Mesendoderm (in vitro differentiated cells): Measurements from ENCODE around the gene GRM7.
A peak's percentile ranks its signal among the peaks of the same experiment; 100 is the strongest.

ENCODE experiments used
- DNase-seq: peaks from one replicate; pipeline ENCODE4 v3.0.0; 2013
- H2AK5ac ChIP-seq: 2 replicates; pipeline ENCODE4 v1.6.1; 2013; ENCODE audit warnings: low read length, inconsistent platforms
- H2BK120ac ChIP-seq: 2 replicates; pipeline ENCODE4 v1.6.1; 2013; ENCODE audit warnings: low read depth, mild to moderate bottlenecking, low read length, moderate library complexity, mixed read lengths
- H2BK15ac ChIP-seq: replicated peaks from 2 replicates; pipeline ENCODE4 v1.6.1; 2013; ENCODE audit warnings: low read depth, mild to moderate bottlenecking, moderate library complexity
- H2BK5ac ChIP-seq: 2 replicates; pipeline ENCODE4 v1.6.1; 2013; ENCODE audit warnings: low read length, inconsistent platforms
- H3K18ac ChIP-seq: 2 replicates; pipeline ENCODE4 v1.6.1; 2013; ENCODE audit warnings: mild to moderate bottlenecking, low read length, mixed read lengths
- H3K23ac ChIP-seq: one replicate; pipeline ENCODE4 v1.6.1; 2013; ENCODE audit warnings: low read length
- H3K27ac ChIP-seq: 2 replicates; pipeline ENCODE4 v1.5.1; 2013; ENCODE audit warnings: low read depth, mild to moderate bottlenecking, inconsistent platforms, low read length, moderate library complexity
- H3K27me3 ChIP-seq: 2 replicates; pipeline ENCODE4 v1.6.1; 2013; ENCODE audit warnings: low read length, control low read depth, mild to moderate bottlenecking, inconsistent platforms; ENCODE audit not compliant: insufficient read depth, poor library complexity
- H3K36me3 ChIP-seq: 2 replicates; pipeline ENCODE4 v1.6.1; 2013; ENCODE audit warnings: low read length, inconsistent platforms; ENCODE audit not compliant: control insufficient read depth, insufficient read depth
- H3K4ac ChIP-seq: one replicate; pipeline ENCODE4 v1.6.1; 2013; ENCODE audit warnings: low read depth, mild to moderate bottlenecking, low read length, moderate library complexity
- H3K4me1 ChIP-seq: 2 replicates; pipeline ENCODE4 v1.6.1; 2013; ENCODE audit warnings: low read depth, low read length, inconsistent platforms; ENCODE audit not compliant: control insufficient read depth
- H3K4me2 ChIP-seq: 2 replicates; pipeline ENCODE4 v1.6.1; 2013; ENCODE audit warnings: low read length
- H3K4me3 ChIP-seq: 2 replicates; pipeline ENCODE4 v1.5.1; 2013; ENCODE audit warnings: mild to moderate bottlenecking, low read length
- H3K56ac ChIP-seq: one replicate; pipeline ENCODE4 v1.6.1; 2013; ENCODE audit warnings: low read length
- H3K79me1 ChIP-seq: 2 replicates; pipeline ENCODE4 v1.6.1; 2013; ENCODE audit warnings: low read length, inconsistent platforms
- H3K79me2 ChIP-seq: 2 replicates; pipeline ENCODE4 v1.6.1; 2013; ENCODE audit warnings: mild to moderate bottlenecking, low read length; ENCODE audit not compliant: control insufficient read depth, insufficient read depth
- H3K9ac ChIP-seq: 2 replicates; pipeline ENCODE4 v1.6.1; 2013; ENCODE audit warnings: low read length, inconsistent platforms
- H4K5ac ChIP-seq: one replicate; pipeline ENCODE4 v1.6.1; 2013; ENCODE audit warnings: low read length
- H4K8ac ChIP-seq: one replicate; pipeline ENCODE4 v1.6.1; 2013; ENCODE audit warnings: low read depth, mild to moderate bottlenecking, control low read depth, low read length, moderate library complexity
- WGBS: extraction: QIAGEN DNeasy Blood & Tissue Kit; methylation state at CpG from one replicate; pipeline ENCODE4 v1.1.7; 2013; ENCODE audit warnings: low lambda C conversion rate, missing lambda C conversion rate; ENCODE audit not compliant: insufficient coverage; ENCODE audit errors: extremely low coverage; 5-methylcytosine and 5-hydroxymethylcytosine counted together

Gene GRM7

DNA sequence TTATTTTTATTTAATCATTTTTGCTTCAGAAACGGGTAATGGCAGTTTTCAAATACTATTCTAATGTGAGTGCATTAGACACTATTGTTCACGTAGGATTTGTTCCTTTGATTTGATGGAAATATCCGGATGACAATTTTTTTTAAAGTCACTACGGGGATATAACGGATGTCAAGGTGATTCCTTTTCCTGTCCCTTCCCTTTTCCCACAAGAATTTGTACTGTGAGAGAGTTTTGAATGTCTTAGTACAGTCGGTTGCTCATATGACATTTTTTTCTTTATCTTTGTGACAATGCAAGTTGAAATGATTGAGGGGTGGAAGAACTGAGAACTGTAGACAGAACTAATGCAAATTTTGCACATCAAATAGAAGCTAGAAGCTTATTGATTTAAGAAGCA lies 209.5 kb downstream of the GRM7 start:
- H2AK5ac ChIP-seq = no peak overlapping the region
- H3K4me1 ChIP-seq = no peaks in the 10 kb centered on the region
- H3K9ac ChIP-seq = no peak overlapping the region
- H3K27me3 ChIP-seq = no peaks in the 10 kb centered on the region
- no peak overlapping the region for H3K4me2 ChIP-seq
- H2BK120ac ChIP-seq = no peak overlapping the region
- H3K79me1 ChIP-seq = no peaks in the 10 kb centered on the region
- no peak overlapping the region for H4K5ac ChIP-seq
- no peak overlapping the region for H3K23ac ChIP-seq
- H2BK5ac ChIP-seq = no peak overlapping the region
- H3K79me2 ChIP-seq = no peaks in the 10 kb centered on the region
- no peak overlapping the region for H3K27ac ChIP-seq
- H3K56ac ChIP-seq = no peak overlapping the region
- no peak overlapping the region for H3K4me3 ChIP-seq
- H3K4ac ChIP-seq = no peak overlapping the region
- H3K18ac ChIP-seq = no peak overlapping the region
- no peak for DNase-seq
- WGBS = no CpG with 5 or more reads among the region's 6 CpGs
- no peaks in the 10 kb centered on the region for H3K36me3 ChIP-seq
- H4K8ac ChIP-seq = no peak overlapping the region
- H2BK15ac ChIP-seq = no peak overlapping the region

DNA sequence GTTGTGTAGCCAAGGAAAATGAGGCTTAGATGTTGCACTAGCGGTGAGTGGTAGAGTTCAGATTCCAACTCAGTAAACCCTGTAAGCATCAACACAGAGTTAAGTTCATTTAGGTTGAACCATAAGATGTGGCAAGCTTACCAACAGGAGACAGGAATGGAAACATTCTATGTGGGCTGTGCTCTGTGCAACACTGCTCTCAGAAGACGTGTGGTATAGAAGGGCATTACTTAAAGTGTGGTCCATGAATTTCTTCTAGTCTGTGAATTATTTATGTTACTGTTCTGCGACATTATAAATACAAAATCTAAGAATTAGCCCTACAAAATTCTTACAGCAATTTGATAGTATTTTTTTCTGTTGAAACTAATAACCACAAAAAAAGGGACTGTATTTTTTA lies 213.3 kb downstream of the GRM7 start:
- no peak overlapping the region for H3K18ac ChIP-seq
- no peaks in the 10 kb centered on the region for H3K4me1 ChIP-seq
- peak; percentile 22 for DNase-seq
- no peak overlapping the region for H4K8ac ChIP-seq
- H3K79me1 ChIP-seq = no peaks in the 10 kb centered on the region
- no peak overlapping the region for H3K23ac ChIP-seq
- no peaks in the 10 kb centered on the region for H3K36me3 ChIP-seq
- no peak overlapping the region for H3K56ac ChIP-seq
- H3K4me2 ChIP-seq = no peak overlapping the region
- H2BK15ac ChIP-seq = no peak overlapping the region
- H2BK120ac ChIP-seq = no peak overlapping the region
- H3K79me2 ChIP-seq = no peaks in the 10 kb centered on the region
- H3K4me3 ChIP-seq = no peak overlapping the region
- H3K4ac ChIP-seq = no peak overlapping the region
- WGBS = no CpG with 5 or more reads among the region's 3 CpGs
- no peak overlapping the region for H2BK5ac ChIP-seq
- H3K27me3 ChIP-seq = no peaks in the 10 kb centered on the region
- no peak overlapping the region for H3K9ac ChIP-seq
- H3K27ac ChIP-seq = no peak overlapping the region
- no peak overlapping the region for H2AK5ac ChIP-seq
- H4K5ac ChIP-seq = no peak overlapping the region

DNA sequence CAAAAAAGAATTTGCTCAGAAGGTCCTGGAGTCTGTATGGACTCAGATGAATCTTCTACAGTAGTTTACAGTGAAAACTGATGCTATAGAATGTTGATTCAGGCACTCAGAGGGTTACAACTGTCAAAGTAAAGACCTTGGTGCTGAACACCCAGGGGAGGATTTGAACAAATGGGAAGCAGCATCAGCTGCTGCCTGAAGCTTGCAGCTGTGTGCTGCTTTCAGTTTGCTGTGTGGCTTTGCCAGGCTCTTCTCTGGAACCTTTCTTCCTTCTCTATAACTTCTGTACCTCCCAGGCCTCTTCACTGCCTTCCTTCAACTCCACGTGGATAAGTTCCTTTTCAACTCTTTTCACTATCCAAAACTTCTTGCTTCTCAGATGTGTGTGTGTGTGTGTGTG lies 214.2 kb downstream of the GRM7 start:
- Histone ChIP-seq H3K27me3 (no peaks in the 10 kb centered on the region), H3K4ac (no peak overlapping the region), H2BK15ac (no peak overlapping the region), H3K23ac (no peak overlapping the region), H3K79me1 (no peaks in the 10 kb centered on the region), H2AK5ac (no peak overlapping the region), H2BK120ac (no peak overlapping the region), H3K56ac (no peak overlapping the region), H3K9ac (no peak overlapping the region), H3K27ac (no peak overlapping the region), H3K18ac (no peak overlapping the region), H3K36me3 (no peaks in the 10 kb centered on the region), H2BK5ac (no peak overlapping the region), H4K5ac (no peak overlapping the region), H3K4me2 (no peak overlapping the region), H3K4me1 (no peaks in the 10 kb centered on the region), H4K8ac (no peak overlapping the region), H3K79me2 (no peaks in the 10 kb centered on the region), H3K4me3 (no peak overlapping the region)
- no CpG with 5 or more reads among the region's 1 CpG for WGBS
- no peak for DNase-seq

DNA sequence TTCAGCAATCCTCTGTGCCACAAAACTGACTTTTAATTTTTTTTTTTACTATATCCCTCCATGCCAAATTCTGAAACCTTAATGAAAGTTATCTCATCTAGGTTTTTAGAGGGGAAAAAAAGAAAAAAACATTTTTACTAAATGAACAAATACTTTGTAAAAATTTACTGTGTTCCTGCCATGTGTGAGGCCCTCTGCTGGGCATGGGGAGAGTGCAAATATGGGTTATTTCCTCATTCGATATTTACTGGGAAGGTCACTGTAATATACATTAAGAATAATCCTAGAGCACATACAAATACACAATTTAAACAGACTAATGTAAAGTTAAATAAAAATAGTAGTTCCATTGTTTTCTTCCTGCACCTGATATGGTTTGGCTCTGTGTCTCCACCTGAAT lies 215.0 kb downstream of the GRM7 start:
- H3K23ac ChIP-seq = no peak overlapping the region
- no peaks in the 10 kb centered on the region for H3K4me1 ChIP-seq
- no peak for DNase-seq
- no peak overlapping the region for H2AK5ac ChIP-seq
- no peak overlapping the region for H4K8ac ChIP-seq
- H2BK5ac ChIP-seq = no peak overlapping the region
- H3K27me3 ChIP-seq = no peaks in the 10 kb centered on the region
- H2BK15ac ChIP-seq = no peak overlapping the region
- H3K36me3 ChIP-seq = no peaks in the 10 kb centered on the region
- no peak overlapping the region for H3K56ac ChIP-seq
- no peaks in the 10 kb centered on the region for H3K79me2 ChIP-seq
- no peak overlapping the region for H3K18ac ChIP-seq
- no peak overlapping the region for H4K5ac ChIP-seq
- H3K4ac ChIP-seq = no peak overlapping the region
- H3K27ac ChIP-seq = no peak overlapping the region
- no CpG with 5 or more reads among the region's 1 CpG for WGBS
- no peaks in the 10 kb centered on the region for H3K79me1 ChIP-seq
- no peak overlapping the region for H3K4me2 ChIP-seq
- no peak overlapping the region for H3K4me3 ChIP-seq
- H2BK120ac ChIP-seq = no peak overlapping the region
- H3K9ac ChIP-seq = no peak overlapping the region

DNA sequence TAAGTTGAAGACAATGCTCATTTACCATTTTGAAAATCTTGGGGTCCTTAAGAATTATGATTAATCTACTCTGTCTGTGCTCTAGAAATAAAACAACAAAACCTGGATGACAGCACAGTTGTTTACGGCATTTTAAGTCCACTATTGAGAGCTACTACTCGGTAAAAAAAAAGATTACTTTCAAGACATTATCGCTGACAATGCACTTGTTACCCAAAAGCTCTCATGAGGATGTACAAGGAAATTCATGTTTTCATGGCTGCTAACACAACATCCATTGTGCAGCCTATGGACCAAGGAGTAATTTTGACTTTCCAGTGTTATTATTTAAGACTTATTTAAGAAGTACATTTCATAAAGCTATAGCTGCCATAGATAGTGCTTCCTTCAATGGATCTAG lies 221.3 kb downstream of the GRM7 start:
- H3K4me1 ChIP-seq = no peaks in the 10 kb centered on the region
- H3K9ac ChIP-seq = no peak overlapping the region
- no peak overlapping the region for H2BK15ac ChIP-seq
- no peak overlapping the region for H4K8ac ChIP-seq
- no peaks in the 10 kb centered on the region for H3K79me2 ChIP-seq
- H3K4me3 ChIP-seq = no peak overlapping the region
- H3K56ac ChIP-seq = no peak overlapping the region
- H3K79me1 ChIP-seq = no peaks in the 10 kb centered on the region
- H3K27ac ChIP-seq = no peak overlapping the region
- no peak overlapping the region for H4K5ac ChIP-seq
- DNase-seq = no peak
- no peak overlapping the region for H3K18ac ChIP-seq
- H3K4me2 ChIP-seq = no peak overlapping the region
- H3K4ac ChIP-seq = no peak overlapping the region
- H2BK120ac ChIP-seq = no peak overlapping the region
- H3K27me3 ChIP-seq = no peaks in the 10 kb centered on the region
- no peak overlapping the region for H2AK5ac ChIP-seq
- WGBS = no CpG with 5 or more reads among the region's 3 CpGs
- no peak overlapping the region for H2BK5ac ChIP-seq
- H3K36me3 ChIP-seq = no peaks in the 10 kb centered on the region
- H3K23ac ChIP-seq = no peak overlapping the region

DNA sequence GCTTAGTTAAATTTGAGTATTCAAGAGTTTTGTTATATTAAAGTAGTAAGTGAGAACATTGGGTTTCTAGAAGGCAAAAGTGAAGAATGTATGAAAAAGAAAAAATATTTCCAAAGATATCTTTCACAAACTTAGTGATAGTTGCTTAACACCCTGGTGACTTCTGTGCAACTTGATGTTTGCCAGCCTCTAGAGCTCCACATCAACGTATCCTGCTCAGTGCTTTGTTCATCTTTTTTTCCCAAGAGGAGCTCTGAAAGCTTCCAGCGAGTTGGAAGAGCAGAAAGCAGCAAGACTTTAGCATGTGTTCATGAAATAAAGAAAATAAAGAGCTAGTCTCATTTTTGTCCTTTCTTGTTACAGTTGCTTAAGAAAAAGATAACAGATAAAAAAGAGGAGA lies 225.5 kb downstream of the GRM7 start:
- no peak overlapping the region for H3K4me2 ChIP-seq

More for the DNA sequence above, 225.5 kb downstream of the GRM7 start:
- Histone ChIP-seq H2BK120ac (no peak overlapping the region), H2BK15ac (no peak overlapping the region), H3K36me3 (no peaks in the 10 kb centered on the region), H3K9ac (no peak overlapping the region), H2AK5ac (no peak overlapping the region), H3K79me1 (no peaks in the 10 kb centered on the region), H3K18ac (no peak overlapping the region), H3K27me3 (no peaks in the 10 kb centered on the region), H2BK5ac (no peak overlapping the region), H3K79me2 (no peaks in the 10 kb centered on the region), H4K5ac (no peak overlapping the region), H3K56ac (no peak overlapping the region), H3K27ac (no peak overlapping the region), H3K4me1 (no peaks in the 10 kb centered on the region), H3K4ac (no peak overlapping the region), H4K8ac (no peak overlapping the region), H3K23ac (no peak overlapping the region), H3K4me3 (no peak overlapping the region)
- WGBS = no CpG with 5 or more reads among the region's 2 CpGs
- no peak for DNase-seq
